ENCODE results near the gene CISTR. TPM values are rescaled to one million over a fixed set of nuclear protein-coding genes. Genes with fewer than 3 reads are reported as not detected.

CISTR gene
- total RNA-seq, 1 experiment from 2014 or later: not detected

DNA sequence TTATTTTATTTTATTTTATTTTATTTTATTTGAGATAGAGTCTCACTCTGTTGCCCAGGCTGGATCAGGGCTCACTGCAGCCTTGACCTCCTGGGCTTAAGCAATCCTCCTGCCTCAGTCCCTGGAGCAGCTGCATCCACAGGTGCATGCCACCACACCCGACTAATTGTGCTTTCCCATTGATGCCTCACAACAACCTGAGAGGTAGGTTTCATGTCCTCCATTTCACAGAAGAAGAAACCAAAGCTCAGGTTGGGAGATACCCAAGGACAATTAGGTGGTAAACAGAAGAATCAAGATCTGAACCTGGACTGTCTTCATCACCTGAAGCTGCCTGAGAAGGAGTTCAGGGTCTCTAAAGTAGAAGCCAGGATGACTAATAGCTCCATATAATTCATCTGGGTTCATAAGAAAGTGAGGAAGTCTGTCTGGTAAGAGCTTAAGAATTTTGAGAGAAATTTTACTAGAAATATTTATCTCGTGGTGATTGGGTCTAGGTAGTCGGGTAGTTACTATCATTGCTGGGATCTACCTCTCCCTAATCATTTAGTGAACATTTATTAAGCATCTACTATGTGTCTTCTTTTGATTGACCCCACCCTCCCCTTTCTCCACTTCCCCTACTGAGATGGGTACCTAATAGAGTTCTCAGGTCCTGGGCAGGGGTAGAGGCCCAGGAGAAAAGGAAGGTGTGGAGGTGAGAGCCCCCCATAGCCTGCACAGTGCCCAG, 52.7 kb downstream of the CISTR start:
- ChIA-PET POLR2A (ENCODE audit: low non-redundant PET) (interaction anchor here (0.5 kb wide), 1 partner anchor 58 kb away, joined by 8 read pairs; no protein-coding TSS in a partner anchor), CTCF (interaction anchor here (0.6 to 2.5 kb wide), 2 partner anchors 46 to 239 kb away, joined by 9 to 24 read pairs; partner anchors contain the start of gene HOXC13)
- Histone ChIP-seq H3K27me3 (replicated peaks; ENCODE audit: insufficient read depth, low read depth, low read length, poor library complexity) (no peaks in the 10 kb centered on the region), H3K27ac (ENCODE audit: low read depth, low read length, poor library complexity, severe bottlenecking) (no peak overlapping the region), H3K4me3 (ENCODE audit: low read depth, low read length, poor library complexity, severe bottlenecking) (no peak overlapping the region), H3K4me1 (ENCODE audit: insufficient read depth, low read length, poor library complexity, severe bottlenecking) (peaks cover 23% of the 10 kb centered on the region), H3K9me3 (ENCODE audit: low read depth, low read length, poor library complexity, severe bottlenecking) (no peaks in the 10 kb centered on the region), H3K36me3 (ENCODE audit: insufficient read depth, low read length, poor library complexity, severe bottlenecking) (no peaks in the 10 kb centered on the region)
- no TSS peak for BruUV-seq (replicated peaks)
- intact Hi-C loops (cut with micrococcal nuclease; ENCODE audit: unreplicated experiment): no loop called here
- no peak for DNase-seq (ENCODE audit: low spot score)
- TF ChIP-seq, protein P1, sequence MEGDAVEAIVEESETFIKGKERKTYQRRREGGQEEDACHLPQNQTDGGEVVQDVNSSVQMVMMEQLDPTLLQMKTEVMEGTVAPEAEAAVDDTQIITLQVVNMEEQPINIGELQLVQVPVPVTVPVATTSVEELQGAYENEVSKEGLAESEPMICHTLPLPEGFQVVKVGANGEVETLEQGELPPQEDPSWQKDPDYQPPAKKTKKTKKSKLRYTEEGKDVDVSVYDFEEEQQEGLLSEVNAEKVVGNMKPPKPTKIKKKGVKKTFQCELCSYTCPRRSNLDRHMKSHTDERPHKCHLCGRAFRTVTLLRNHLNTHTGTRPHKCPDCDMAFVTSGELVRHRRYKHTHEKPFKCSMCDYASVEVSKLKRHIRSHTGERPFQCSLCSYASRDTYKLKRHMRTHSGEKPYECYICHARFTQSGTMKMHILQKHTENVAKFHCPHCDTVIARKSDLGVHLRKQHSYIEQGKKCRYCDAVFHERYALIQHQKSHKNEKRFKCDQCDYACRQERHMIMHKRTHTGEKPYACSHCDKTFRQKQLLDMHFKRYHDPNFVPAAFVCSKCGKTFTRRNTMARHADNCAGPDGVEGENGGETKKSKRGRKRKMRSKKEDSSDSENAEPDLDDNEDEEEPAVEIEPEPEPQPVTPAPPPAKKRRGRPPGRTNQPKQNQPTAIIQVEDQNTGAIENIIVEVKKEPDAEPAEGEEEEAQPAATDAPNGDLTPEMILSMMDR (conservative IDR thresholded peaks at IDR 0.05; ENCODE audit: low read depth, low read length): no peak
- no peak for TF ChIP-seq EZH2 (IDR thresholded peaks at IDR 0.05; ENCODE audit: borderline replicate concordance, low read depth, low read length, poor library complexity, severe bottlenecking)

DNA sequence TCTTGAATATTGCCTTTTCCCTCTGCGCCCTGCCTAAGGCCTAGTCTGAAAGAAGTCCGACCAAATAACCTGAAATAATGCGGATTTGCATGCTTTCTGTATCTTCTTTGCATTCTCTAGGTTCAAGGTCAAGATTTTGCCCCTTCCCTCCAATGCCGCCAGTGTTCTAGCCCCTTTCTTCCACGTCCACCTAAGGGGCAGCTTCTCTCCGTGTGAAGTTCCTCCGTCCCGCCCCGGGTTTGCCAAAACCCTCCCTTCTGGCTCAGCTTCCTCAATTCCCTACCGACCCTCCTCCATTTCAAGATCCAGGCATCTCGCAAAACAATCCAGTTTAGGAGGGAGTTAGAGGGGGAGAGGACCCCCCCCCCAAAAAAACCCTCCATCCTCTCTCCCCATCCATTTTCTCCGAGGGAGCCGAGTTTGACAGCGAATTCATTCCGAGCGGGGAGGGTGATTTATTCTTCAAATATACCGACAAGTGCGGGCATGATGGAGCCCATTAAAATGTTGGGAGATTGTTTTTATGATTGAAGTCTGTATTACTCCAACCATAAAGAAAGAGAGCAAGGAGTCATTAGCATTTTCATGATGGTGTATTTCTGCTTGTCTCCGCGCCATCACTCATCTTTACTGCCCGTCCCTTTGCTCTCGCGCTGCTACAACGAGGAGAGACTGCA, 55.0 kb downstream of the CISTR start:
- Histone ChIP-seq H3K9me3 (ENCODE audit: low read depth, low read length, poor library complexity, severe bottlenecking) (no peaks in the 10 kb centered on the region), H3K4me3 (ENCODE audit: low read depth, low read length, poor library complexity, severe bottlenecking) (no peak overlapping the region), H3K27me3 (replicated peaks; ENCODE audit: insufficient read depth, low read depth, low read length, poor library complexity) (no peaks in the 10 kb centered on the region), H3K4me1 (ENCODE audit: insufficient read depth, low read length, poor library complexity, severe bottlenecking) (peaks cover 18% of the 10 kb centered on the region), H3K36me3 (ENCODE audit: insufficient read depth, low read length, poor library complexity, severe bottlenecking) (no peaks in the 10 kb centered on the region), H3K27ac (ENCODE audit: low read depth, low read length, poor library complexity, severe bottlenecking) (no peak overlapping the region)
- no peak for DNase-seq (ENCODE audit: low spot score)
- CTCF ChIA-PET: no interaction called here
- no TSS peak for BruUV-seq (replicated peaks)
- intact Hi-C loops (cut with micrococcal nuclease; ENCODE audit: unreplicated experiment): no loop called here
- POLR2A ChIA-PET (ENCODE audit: low non-redundant PET): no interaction called here
- TF ChIP-seq, protein P1 (conservative IDR thresholded peaks at IDR 0.05; ENCODE audit: low read depth, low read length): no peak
- no peak for TF ChIP-seq EZH2 (IDR thresholded peaks at IDR 0.05; ENCODE audit: borderline replicate concordance, low read depth, low read length, poor library complexity, severe bottlenecking)

Other genes with a start within 250 kb of the CISTR start
- not detected in 2 replicates for gene NPFF, start 244.5 kb downstream of the CISTR start, total RNA-seq (2021)
- gene ATF7, start 125.6 kb downstream of the CISTR start, total RNA-seq (2021): 38.8 and 44.3 TPM in 2 replicates
- 447 and 450 TPM in 2 replicates for gene ATP5MC2, start 75.9 kb downstream of the CISTR start, total RNA-seq (2021)
- gene CALCOCO1, start 24.5 kb downstream of the CISTR start, total RNA-seq (2021): 16.8 and 34.0 TPM in 2 replicates
- 10.1 and 10.7 TPM in 2 replicates for gene HOXC13, start 186.9 kb upstream of the CISTR start, total RNA-seq (2021)
- 4.6 and 6.1 TPM in 2 replicates for gene HOXC12, start 202.9 kb upstream of the CISTR start, total RNA-seq (2021)
- gene HOXC11, start 221.1 kb upstream of the CISTR start, total RNA-seq (2021): 5.7 and 7.0 TPM in 2 replicates
- 5.4 and 5.5 TPM in 2 replicates for gene HOTAIR, start 223.0 kb upstream of the CISTR start, total RNA-seq (2021)
- 27.8 and 30.4 TPM in 2 replicates for gene HOXC10, start 233.2 kb upstream of the CISTR start, total RNA-seq (2021)
- gene HOXC9, start 248.2 kb upstream of the CISTR start, total RNA-seq (2021): 21.1 and 22.3 TPM in 2 replicates

Measured in A673 (cell line).